ENCODE measurements around the gene TBCC.

The TBCC gene

GRCh38 chr6:42745640-42746462 is at the start of gene TBCC:
TSS of gene TBCC (minus strand) at chr6:42746103. CDS start at chr6:42746073, 30 bp downstream.
- Histone ChIP-seq H3K4me3 (ENCODE audit: low read length) (peak within 1 kb of the TSS; percentile 100), H3K4me1 (ENCODE audit: control insufficient read depth, insufficient read depth, low read length) (peaks cover 20% of the 10 kb centered on the region), H3K36me3 (ENCODE audit: control insufficient read depth, insufficient read depth, low read length) (no peaks in the 10 kb centered on the region), H3K9ac (ENCODE audit: low read length) (peak within 1 kb of the TSS; percentile 99), H3K27ac (ENCODE audit: low read depth, low read length) (peak within 1 kb of the TSS; percentile 95), H3K27me3 (ENCODE audit: control insufficient read depth, insufficient read depth, low read length) (no peaks in the 10 kb centered on the region)

GRCh38 chr6:42795651-42796050 is 49.7 kb upstream of the TBCC start:
- Histone ChIP-seq H3K36me3 (ENCODE audit: control insufficient read depth, insufficient read depth, low read length) (no peaks in the 10 kb centered on the region), H3K27me3 (ENCODE audit: control insufficient read depth, insufficient read depth, low read length) (no peaks in the 10 kb centered on the region), H3K4me3 (ENCODE audit: low read length) (no peak overlapping the region), H3K27ac (ENCODE audit: low read depth, low read length) (no peak overlapping the region), H3K4me1 (ENCODE audit: control insufficient read depth, insufficient read depth, low read length) (no peaks in the 10 kb centered on the region), H3K9ac (ENCODE audit: low read length) (no peak overlapping the region)

- no peaks in the 10 kb centered on the region for H3K36me3 ChIP-seq (ENCODE audit: control insufficient read depth, insufficient read depth, low read length)
- no peak overlapping the region for H3K9ac ChIP-seq (ENCODE audit: low read length)
- no peak overlapping the region for H3K27ac ChIP-seq (ENCODE audit: low read depth, low read length)
- peaks cover 12% of the 10 kb centered on the region for H3K4me1 ChIP-seq (ENCODE audit: control insufficient read depth, insufficient read depth, low read length)
- H3K27me3 ChIP-seq (ENCODE audit: control insufficient read depth, insufficient read depth, low read length): no peaks in the 10 kb centered on the region
- no peak overlapping the region for H3K4me3 ChIP-seq (ENCODE audit: low read length)
Measured at GRCh38 chr6:42791706-42792320, 45.9 kb upstream of the TBCC start.

- Histone ChIP-seq H3K27ac (ENCODE audit: low read depth, low read length) (peak overlapping the region; percentile 11), H3K9ac (ENCODE audit: low read length) (no peak overlapping the region), H3K36me3 (ENCODE audit: control insufficient read depth, insufficient read depth, low read length) (no peaks in the 10 kb centered on the region), H3K4me3 (ENCODE audit: low read length) (no peak overlapping the region), H3K27me3 (ENCODE audit: control insufficient read depth, insufficient read depth, low read length) (no peaks in the 10 kb centered on the region), H3K4me1 (ENCODE audit: control insufficient read depth, insufficient read depth, low read length) (peaks cover 19% of the 10 kb centered on the region)
Measured at GRCh38 chr6:42790549-42791181, 44.8 kb upstream of the TBCC start.

GRCh38 chr6:42788671-42789070 is 42.8 kb upstream of the TBCC start:
- Histone ChIP-seq H3K27ac (ENCODE audit: low read depth, low read length) (no peak overlapping the region), H3K36me3 (ENCODE audit: control insufficient read depth, insufficient read depth, low read length) (no peaks in the 10 kb centered on the region), H3K4me3 (ENCODE audit: low read length) (no peak overlapping the region), H3K4me1 (ENCODE audit: control insufficient read depth, insufficient read depth, low read length) (peaks cover 21% of the 10 kb centered on the region), H3K9ac (ENCODE audit: low read length) (no peak overlapping the region), H3K27me3 (ENCODE audit: control insufficient read depth, insufficient read depth, low read length) (no peaks in the 10 kb centered on the region)

- Histone ChIP-seq H3K4me3 (ENCODE audit: low read length) (peak overlapping the region; percentile 24), H3K27me3 (ENCODE audit: control insufficient read depth, insufficient read depth, low read length) (no peaks in the 10 kb centered on the region), H3K27ac (ENCODE audit: low read depth, low read length) (no peak overlapping the region), H3K36me3 (ENCODE audit: control insufficient read depth, insufficient read depth, low read length) (no peaks in the 10 kb centered on the region), H3K4me1 (ENCODE audit: control insufficient read depth, insufficient read depth, low read length) (peaks cover 21% of the 10 kb centered on the region), H3K9ac (ENCODE audit: low read length) (no peak overlapping the region)
Measured at GRCh38 chr6:42787063-42787472, 41.2 kb upstream of the TBCC start.

- no peak overlapping the region for H3K4me3 ChIP-seq (ENCODE audit: low read length)
- peaks cover 21% of the 10 kb centered on the region for H3K4me1 ChIP-seq (ENCODE audit: control insufficient read depth, insufficient read depth, low read length)
- no peaks in the 10 kb centered on the region for H3K27me3 ChIP-seq (ENCODE audit: control insufficient read depth, insufficient read depth, low read length)
- no peak overlapping the region for H3K27ac ChIP-seq (ENCODE audit: low read depth, low read length)
- H3K36me3 ChIP-seq (ENCODE audit: control insufficient read depth, insufficient read depth, low read length): no peaks in the 10 kb centered on the region
- no peak overlapping the region for H3K9ac ChIP-seq (ENCODE audit: low read length)
Measured at GRCh38 chr6:42786525-42786985, 40.7 kb upstream of the TBCC start.

GRCh38 chr6:42784717-42785498 is 39.0 kb upstream of the TBCC start:
- Histone ChIP-seq H3K27me3 (ENCODE audit: control insufficient read depth, insufficient read depth, low read length) (no peaks in the 10 kb centered on the region), H3K4me1 (ENCODE audit: control insufficient read depth, insufficient read depth, low read length) (peaks cover 20% of the 10 kb centered on the region), H3K36me3 (ENCODE audit: control insufficient read depth, insufficient read depth, low read length) (no peaks in the 10 kb centered on the region)

GRCh38 chr6:42783876-42784642 is 38.2 kb upstream of the TBCC start:
- Histone ChIP-seq H3K9ac (ENCODE audit: low read length) (peak overlapping the region; percentile 99), H3K36me3 (ENCODE audit: control insufficient read depth, insufficient read depth, low read length) (no peaks in the 10 kb centered on the region), H3K4me1 (ENCODE audit: control insufficient read depth, insufficient read depth, low read length) (peaks cover 18% of the 10 kb centered on the region), H3K4me3 (ENCODE audit: low read length) (peak overlapping the region; percentile 89), H3K27ac (ENCODE audit: low read depth, low read length) (peak overlapping the region; percentile 100), H3K27me3 (ENCODE audit: control insufficient read depth, insufficient read depth, low read length) (no peaks in the 10 kb centered on the region)

More at GRCh38 chr6:42784717-42785498, 39.0 kb upstream of the TBCC start:
- peak overlapping the region; percentile 89 for H3K4me3 ChIP-seq (ENCODE audit: low read length)
- peak overlapping the region; percentile 100 for H3K27ac ChIP-seq (ENCODE audit: low read depth, low read length)
- H3K9ac ChIP-seq (ENCODE audit: low read length): peak overlapping the region; percentile 62

- H3K4me1 ChIP-seq (ENCODE audit: control insufficient read depth, insufficient read depth, low read length): peaks cover 15% of the 10 kb centered on the region
- H3K9ac ChIP-seq (ENCODE audit: low read length): peak overlapping the region; percentile 99
- no peaks in the 10 kb centered on the region for H3K36me3 ChIP-seq (ENCODE audit: control insufficient read depth, insufficient read depth, low read length)
- no peaks in the 10 kb centered on the region for H3K27me3 ChIP-seq (ENCODE audit: control insufficient read depth, insufficient read depth, low read length)
- peak overlapping the region; percentile 89 for H3K4me3 ChIP-seq (ENCODE audit: low read length)
- peak overlapping the region; percentile 100 for H3K27ac ChIP-seq (ENCODE audit: low read depth, low read length)
Measured at GRCh38 chr6:42783177-42783875, 37.4 kb upstream of the TBCC start.

GRCh38 chr6:42782689-42783176 is 36.8 kb upstream of the TBCC start:
- H3K27ac ChIP-seq (ENCODE audit: low read depth, low read length): peak overlapping the region; percentile 100
- peak overlapping the region; percentile 97 for H3K9ac ChIP-seq (ENCODE audit: low read length)
- no peaks in the 10 kb centered on the region for H3K36me3 ChIP-seq (ENCODE audit: control insufficient read depth, insufficient read depth, low read length)
- H3K27me3 ChIP-seq (ENCODE audit: control insufficient read depth, insufficient read depth, low read length): no peaks in the 10 kb centered on the region
- H3K4me3 ChIP-seq (ENCODE audit: low read length): peak overlapping the region; percentile 89
- H3K4me1 ChIP-seq (ENCODE audit: control insufficient read depth, insufficient read depth, low read length): peaks cover 14% of the 10 kb centered on the region
